CD4-positive, alpha-beta T cell treated with Interleukin-4 for 4 hours (primary cell): ENCODE data around the gene FXYD4.

Experiments used
- DNase-seq: peaks from one replicate; pipeline ENCODE4 v3.0.0-alpha.2; 2020

Gene FXYD4

GRCh38 chr10:43396928-43397624 is 25.6 kb downstream of the FXYD4 start:
- DNase-seq: peak; percentile 67

GRCh38 chr10:43398939-43399319 is 27.5 kb downstream of the FXYD4 start:
- DNase-seq: no peak

GRCh38 chr10:43399320-43400310 is 28.2 kb downstream of the FXYD4 start:
- peak; percentile 59 for DNase-seq

GRCh38 chr10:43401627-43402026 is 30.2 kb downstream of the FXYD4 start:
- DNase-seq: no peak

GRCh38 chr10:43402176-43402575 is 30.7 kb downstream of the FXYD4 start:
- DNase-seq: no peak

- no peak for DNase-seq
These were observed 31.5 kb downstream of the FXYD4 start for GRCh38 chr10:43402880-43403452.

- no peak for DNase-seq
These were observed 32.7 kb downstream of the FXYD4 start for GRCh38 chr10:43403911-43404703.

GRCh38 chr10:43404704-43405084 is 33.3 kb downstream of the FXYD4 start:
- peak; percentile 55 for DNase-seq

GRCh38 chr10:43407148-43407575 is 35.7 kb downstream of the FXYD4 start:
- DNase-seq: peak; percentile 39

- peak; percentile 83 for DNase-seq
These were observed 36.3 kb downstream of the FXYD4 start for GRCh38 chr10:43407576-43408330.

GRCh38 chr10:43408331-43408709 is 36.9 kb downstream of the FXYD4 start:
- no peak for DNase-seq

- DNase-seq: peak; percentile 95
These were observed 37.4 kb downstream of the FXYD4 start, which contains the start of gene HNRNPF for GRCh38 chr10:43408710-43409384. HNRNPF (minus strand) TSS chr10:43409186; CDS start chr10:43387884, 21,302 bp downstream.

GRCh38 chr10:43409385-43410109 is 38.1 kb downstream of the FXYD4 start:
- peak; percentile 78 for DNase-seq

- DNase-seq: no peak
These were observed 38.9 kb downstream of the FXYD4 start for GRCh38 chr10:43410345-43410744.

- DNase-seq: no peak
These were observed 40.1 kb downstream of the FXYD4 start for GRCh38 chr10:43411536-43411935.

GRCh38 chr10:43415544-43415943 is 44.1 kb downstream of the FXYD4 start:
- no peak for DNase-seq

GRCh38 chr10:43417950-43418768 is 46.7 kb downstream of the FXYD4 start:
- DNase-seq: peak; percentile 64

GRCh38 chr10:43419997-43420368 is 48.5 kb downstream of the FXYD4 start:
- no peak for DNase-seq

- DNase-seq: peak; percentile 85
These were observed 49.1 kb downstream of the FXYD4 start for GRCh38 chr10:43420369-43421200.
